Vagina (tissue), 2 donors: ENCODE measurements around the gene SORL1-AS1.
A peak's percentile ranks its signal among the peaks of the same experiment; 100 is the strongest.

Experiments used
- DNase-seq, 2 donors: peaks; one replicate each; pipeline ENCODE4 v3.0.0-alpha.2; 2017; ENCODE audit errors: extremely low spot score in 2 of 2
- H3K27ac ChIP-seq: fragments of 200-600 bp; sonication (generic); one replicate; pipeline ENCODE4 v1.5.1; 2019
- H3K27me3 ChIP-seq: fragments of 200-600 bp; sonication (generic); one replicate; pipeline ENCODE4 v1.5.1; 2019
- H3K36me3 ChIP-seq, 2 donors: fragments of 200-600 bp; sonication (generic); one replicate each; pipeline ENCODE4 v1.5.1; 2017 to 2019
- H3K4me1 ChIP-seq: fragments of 200-600 bp; sonication (generic); one replicate; pipeline ENCODE4 v1.5.1; 2019
- H3K4me3 ChIP-seq, 2 donors: fragments of 200-600 bp; sonication (generic); 1 replicate in 1 of 2; 2 replicates in 1 of 2; pipeline ENCODE4 v1.5.1; 2016 to 2019
- H3K9me3 ChIP-seq: fragments of 200-600 bp; sonication (generic); one replicate; pipeline ENCODE4 v1.5.1; 2019
- CTCF ChIP-seq, 3 experiments: fragments of 450-650 bp in 2 of 3; fragments of 200-600 bp in 1 of 3; sonication (generic) in 1 of 3; IDR thresholded peaks; one replicate each; pipeline ENCODE4 v1.5.1; 2017 to 2019; ENCODE audit warnings: antibody characterized with exemption in 3 of 3, mild to moderate bottlenecking in 2 of 3, moderate library complexity in 2 of 3
- POLR2A ChIP-seq, 2 donors: fragments of 450-650 bp; IDR thresholded peaks; one replicate each; pipeline ENCODE4 v1.6.1; 2017; ENCODE audit warnings: antibody characterized with exemption in 2 of 2, mild to moderate bottlenecking in 2 of 2, moderate library complexity in 2 of 2
- POLR2AphosphoS5 ChIP-seq, 2 donors: sonication (generic); formaldehyde crosslinking; IDR thresholded peaks; one replicate each; pipeline ENCODE4 v1.9.0; 2017; ENCODE audit warnings: antibody characterized with exemption in 2 of 2, mild to moderate bottlenecking in 2 of 2, low read depth in 1 of 2; ENCODE audit not compliant: insufficient read depth in 1 of 2
- intact Hi-C: fragments of 100-400 bp; cut with DNase I; formaldehyde crosslinking; loops from one replicate; pipeline ENCODE4 v1.15.1; 2023

SORL1-AS1 gene

GRCh38 chr11:121452609-121453150, at the start of gene SORL1-AS1:
Gene SORL1-AS1, minus strand, starts transcription at chr11:121452967.
- TF ChIP-seq CTCF (IDR thresholded peaks at IDR 0.05) (no peak), POLR2A (IDR thresholded peaks at IDR 0.05) (peak in 1 of 2 donors; percentile 6)
- Histone ChIP-seq H3K4me3 (peak within 1 kb of the TSS; percentile 69 to 83), H3K9me3 (no peaks in the 10 kb centered on the region), H3K4me1 (peaks cover 35% of the 10 kb centered on the region), H3K27me3 (no peaks in the 10 kb centered on the region), H3K36me3 (no peaks in the 10 kb centered on the region), H3K27ac (peak within 1 kb of the TSS; percentile 77)
- no peak for DNase-seq
- intact Hi-C loops: no loop called here

GRCh38 chr11:121500717-121501116, 48.0 kb upstream of the SORL1-AS1 start:
- H3K4me1 ChIP-seq: no peaks in the 10 kb centered on the region
- H3K9me3 ChIP-seq: no peaks in the 10 kb centered on the region
- no peaks in the 10 kb centered on the region for H3K27me3 ChIP-seq
- no peak overlapping the region for H3K4me3 ChIP-seq
- peaks cover 0 to 10% of the 10 kb centered on the region in 2 donors for H3K36me3 ChIP-seq
- intact Hi-C loops: no loop called here
- no peak overlapping the region for H3K27ac ChIP-seq
- no peak for TF ChIP-seq POLR2AphosphoS5 (IDR thresholded peaks at IDR 0.05; ENCODE audit: insufficient read depth in 1 of 2, low read depth in 1 of 2)
- no peak for TF ChIP-seq CTCF (IDR thresholded peaks at IDR 0.05)
- TF ChIP-seq POLR2A (IDR thresholded peaks at IDR 0.05): no peak
- no peak for DNase-seq

- no peaks in the 10 kb centered on the region for H3K9me3 ChIP-seq
- peak in 1 of 2 donors; percentile 40 for DNase-seq
- H3K27ac ChIP-seq: no peak overlapping the region
- H3K4me3 ChIP-seq: no peak overlapping the region
- H3K27me3 ChIP-seq: no peaks in the 10 kb centered on the region
- H3K4me1 ChIP-seq: no peaks in the 10 kb centered on the region
- H3K36me3 ChIP-seq: peaks cover 0 to 10% of the 10 kb centered on the region in 2 donors
- intact Hi-C loops: no loop called here
- no peak for TF ChIP-seq CTCF (IDR thresholded peaks at IDR 0.05)
- TF ChIP-seq POLR2A (IDR thresholded peaks at IDR 0.05): no peak
- no peak for TF ChIP-seq POLR2AphosphoS5 (IDR thresholded peaks at IDR 0.05; ENCODE audit: insufficient read depth in 1 of 2, low read depth in 1 of 2)
Measured at GRCh38 chr11:121500275-121500674, 47.5 kb upstream of the SORL1-AS1 start.

- peaks cover 0 to 10% of the 10 kb centered on the region in 2 donors for H3K36me3 ChIP-seq
- no peak overlapping the region for H3K27ac ChIP-seq
- H3K4me1 ChIP-seq: peaks cover 6% of the 10 kb centered on the region
- intact Hi-C loops: no loop called here
- H3K27me3 ChIP-seq: no peaks in the 10 kb centered on the region
- H3K4me3 ChIP-seq: no peak overlapping the region
- no peak for TF ChIP-seq POLR2A (IDR thresholded peaks at IDR 0.05)
- TF ChIP-seq CTCF (IDR thresholded peaks at IDR 0.05): no peak
- no peak for TF ChIP-seq POLR2AphosphoS5 (IDR thresholded peaks at IDR 0.05; ENCODE audit: insufficient read depth in 1 of 2, low read depth in 1 of 2)
- H3K9me3 ChIP-seq: no peaks in the 10 kb centered on the region
- DNase-seq: peak in 1 of 2 donors; percentile 3
Measured at GRCh38 chr11:121499405-121499804, 46.6 kb upstream of the SORL1-AS1 start.

- no peak overlapping the region for H3K27ac ChIP-seq
- H3K27me3 ChIP-seq: no peaks in the 10 kb centered on the region
- intact Hi-C loops: no loop called here
- DNase-seq: peak; percentile 29 to 31
- H3K9me3 ChIP-seq: no peaks in the 10 kb centered on the region
- TF ChIP-seq POLR2AphosphoS5 (IDR thresholded peaks at IDR 0.05; ENCODE audit: insufficient read depth in 1 of 2, low read depth in 1 of 2) (no peak), CTCF (IDR thresholded peaks at IDR 0.05) (no peak), POLR2A (IDR thresholded peaks at IDR 0.05) (no peak)
- H3K4me3 ChIP-seq: no peak overlapping the region
- H3K36me3 ChIP-seq: peaks cover 0 to 10% of the 10 kb centered on the region in 2 donors
- H3K4me1 ChIP-seq: peaks cover 10% of the 10 kb centered on the region
Measured at GRCh38 chr11:121497176-121497998, 44.6 kb upstream of the SORL1-AS1 start.
